ENCODE measurements around the gene DCANP1. TPM values are rescaled to one million over a fixed set of nuclear protein-coding genes. Genes with fewer than 3 reads are reported as not detected.
A peak's percentile ranks its signal among the peaks of the same experiment; 100 is the strongest.

The DCANP1 gene
- total RNA-seq, 4 donors from 2014 or later = not detected

DNA sequence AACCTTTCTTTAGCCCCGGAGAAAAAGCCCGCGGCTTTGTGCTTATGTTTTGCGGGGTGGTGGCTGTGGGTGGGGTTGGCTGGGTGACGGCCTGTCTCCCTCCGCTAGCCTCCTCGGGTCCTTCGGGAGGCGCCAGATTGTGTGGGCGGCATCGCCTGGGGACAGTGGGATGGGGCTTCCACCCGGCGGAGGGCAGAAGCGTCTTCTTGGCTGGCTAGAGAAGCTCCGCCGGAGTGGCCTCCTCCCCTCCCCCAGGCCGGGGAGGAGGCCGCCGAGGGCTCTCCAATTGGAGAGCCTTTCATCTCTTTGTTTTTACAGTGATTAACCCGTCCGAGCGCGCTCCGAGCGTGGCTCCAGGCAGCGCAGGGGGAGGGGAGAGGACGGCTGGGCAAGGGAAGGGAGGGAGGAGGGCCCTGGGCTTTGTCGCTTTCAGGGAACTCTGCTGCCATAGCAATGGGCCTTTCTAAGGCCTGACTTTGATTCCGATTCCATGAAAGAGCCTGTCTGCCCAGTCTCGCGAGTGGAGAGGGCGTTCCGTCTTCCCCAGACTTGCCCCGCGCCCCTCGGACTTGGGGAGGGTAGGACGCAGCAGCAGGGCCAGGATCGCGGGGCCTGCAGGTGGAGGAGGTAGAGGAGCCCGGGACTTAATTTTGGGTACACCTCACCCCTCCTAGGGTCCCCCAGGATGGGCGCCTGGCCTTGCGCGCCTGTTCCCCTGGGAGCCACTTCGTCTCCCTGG is 41.7 kb upstream of the DCANP1 start:
- H3K27me3 ChIP-seq = peaks cover 54 to 59% (median 56%) of the 10 kb centered on the region in 3 donors
- peaks cover 16 to 20% of the 10 kb centered on the region in 2 donors for H3K4me1 ChIP-seq
- intact Hi-C loops (cut with DNase I; ENCODE audit: low total_unique reads) (no loop called here), in situ Hi-C loops (cut with MboI; ENCODE audit: low sequenced_read_pairs in 4 of 4) (no loop called here)
- ATAC-seq (no peak), DNase-seq (no peak)
- no peaks in the 10 kb centered on the region for H3K36me3 ChIP-seq
- H3K4me3 ChIP-seq = peak overlapping the region; percentile 39 to 58 (median 47)
- no peak for TF ChIP-seq POLR2A (IDR thresholded peaks at IDR 0.05)
- TF ChIP-seq, protein P1, sequence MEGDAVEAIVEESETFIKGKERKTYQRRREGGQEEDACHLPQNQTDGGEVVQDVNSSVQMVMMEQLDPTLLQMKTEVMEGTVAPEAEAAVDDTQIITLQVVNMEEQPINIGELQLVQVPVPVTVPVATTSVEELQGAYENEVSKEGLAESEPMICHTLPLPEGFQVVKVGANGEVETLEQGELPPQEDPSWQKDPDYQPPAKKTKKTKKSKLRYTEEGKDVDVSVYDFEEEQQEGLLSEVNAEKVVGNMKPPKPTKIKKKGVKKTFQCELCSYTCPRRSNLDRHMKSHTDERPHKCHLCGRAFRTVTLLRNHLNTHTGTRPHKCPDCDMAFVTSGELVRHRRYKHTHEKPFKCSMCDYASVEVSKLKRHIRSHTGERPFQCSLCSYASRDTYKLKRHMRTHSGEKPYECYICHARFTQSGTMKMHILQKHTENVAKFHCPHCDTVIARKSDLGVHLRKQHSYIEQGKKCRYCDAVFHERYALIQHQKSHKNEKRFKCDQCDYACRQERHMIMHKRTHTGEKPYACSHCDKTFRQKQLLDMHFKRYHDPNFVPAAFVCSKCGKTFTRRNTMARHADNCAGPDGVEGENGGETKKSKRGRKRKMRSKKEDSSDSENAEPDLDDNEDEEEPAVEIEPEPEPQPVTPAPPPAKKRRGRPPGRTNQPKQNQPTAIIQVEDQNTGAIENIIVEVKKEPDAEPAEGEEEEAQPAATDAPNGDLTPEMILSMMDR (IDR thresholded peaks at IDR 0.05 in 4 of 5, conservative IDR thresholded peaks at IDR 0.05 in 1 of 5) = no peak
- H3K27ac ChIP-seq = no peak overlapping the region
- no peaks in the 10 kb centered on the region for H3K9me3 ChIP-seq

DNA sequence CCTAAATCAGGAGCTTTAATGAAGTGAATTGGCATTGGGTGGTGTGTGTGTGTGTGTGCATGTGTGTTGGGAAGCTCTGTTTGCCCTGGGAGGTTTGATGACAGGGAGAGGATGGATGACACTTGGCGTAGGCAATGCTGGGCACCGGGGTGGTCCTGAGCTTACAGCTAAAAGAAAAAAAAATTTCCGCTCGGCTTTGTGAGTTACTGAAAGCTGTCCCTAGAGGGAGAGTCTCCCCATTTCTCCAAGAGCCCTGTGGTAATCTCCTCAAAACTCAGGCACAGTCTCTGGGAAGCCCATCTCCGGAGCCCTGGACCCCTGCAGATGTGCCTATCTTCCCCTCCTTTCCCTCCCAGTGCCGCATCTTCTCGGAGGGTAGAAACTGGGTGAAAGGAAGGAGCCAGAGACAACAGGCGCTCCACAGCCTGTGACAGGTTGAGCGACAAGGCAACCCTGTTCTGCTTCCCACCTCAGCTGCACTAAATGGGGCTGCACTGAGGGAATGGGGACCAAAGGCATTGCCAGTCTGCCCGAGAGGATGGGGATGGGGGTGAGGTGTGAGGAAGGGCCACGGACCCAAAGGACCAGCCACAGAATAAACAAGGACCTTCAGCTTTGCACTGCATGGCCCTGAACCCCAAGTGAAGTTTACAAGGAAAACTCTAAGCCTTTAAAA is 40.8 kb upstream of the DCANP1 start:
- peaks cover 54 to 58% (median 56%) of the 10 kb centered on the region in 3 donors for H3K27me3 ChIP-seq
- no peak for TF ChIP-seq POLR2A (IDR thresholded peaks at IDR 0.05)
- TF ChIP-seq, protein P1 (IDR thresholded peaks at IDR 0.05 in 4 of 5, conservative IDR thresholded peaks at IDR 0.05 in 1 of 5) = no peak
- ATAC-seq (no peak), DNase-seq (no peak)
- intact Hi-C loops (cut with DNase I; ENCODE audit: low total_unique reads) (no loop called here), in situ Hi-C loops (cut with MboI; ENCODE audit: low sequenced_read_pairs in 4 of 4) (no loop called here)
- H3K9me3 ChIP-seq = no peaks in the 10 kb centered on the region
- H3K36me3 ChIP-seq = no peaks in the 10 kb centered on the region
- H3K4me1 ChIP-seq = peaks cover 16 to 20% of the 10 kb centered on the region in 2 donors
- H3K4me3 ChIP-seq = no peak overlapping the region
- no peak overlapping the region for H3K27ac ChIP-seq

- no peak for DNase-seq
Measured at GRCh38 chr5:135487037-135487395, 39.9 kb upstream of the DCANP1 start.

DNA sequence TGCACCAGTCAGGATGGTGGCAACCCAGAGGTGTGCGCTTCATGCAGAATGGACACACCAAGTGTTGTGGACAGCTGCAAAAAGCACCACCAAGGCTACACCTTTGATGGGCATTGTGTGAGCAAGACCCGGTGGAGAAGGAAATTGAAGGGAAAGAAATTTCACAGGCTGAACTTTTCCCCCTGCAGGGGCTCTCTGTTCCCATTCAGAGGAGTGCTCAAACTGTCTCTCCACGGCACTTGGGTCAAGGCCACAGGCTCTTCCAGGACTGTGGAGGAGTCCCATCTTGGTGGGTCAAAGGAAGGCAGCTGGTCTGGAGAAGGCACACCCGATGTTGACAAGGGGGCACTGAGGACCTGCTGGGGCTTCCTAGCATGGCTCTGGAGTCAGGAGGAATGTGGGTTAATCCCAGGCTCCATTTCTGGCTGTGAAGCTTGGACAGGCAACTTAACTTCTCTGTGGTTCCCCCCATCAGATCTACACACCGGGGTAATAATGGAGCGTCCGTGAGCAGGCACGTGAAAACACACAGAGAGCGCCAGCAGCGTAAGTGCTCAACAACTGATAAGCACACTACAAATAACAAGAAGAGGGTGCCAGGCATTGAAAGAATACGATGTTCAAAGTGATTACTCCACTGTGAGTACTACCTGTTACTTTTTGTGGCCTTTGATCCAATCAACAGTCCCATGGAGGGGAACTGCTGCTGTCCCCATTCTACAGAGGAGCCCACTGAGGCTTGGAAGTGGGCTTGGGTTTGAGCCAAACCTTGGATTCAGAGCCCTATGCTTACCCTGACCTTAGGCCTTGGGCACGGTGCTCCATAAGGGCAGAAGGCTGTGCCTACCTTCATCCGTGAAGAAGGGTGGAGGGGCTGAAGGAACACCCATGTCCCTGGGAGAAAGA is 39.2 kb upstream of the DCANP1 start:
- Histone ChIP-seq H3K27me3 (peaks cover 43 to 46% (median 46%) of the 10 kb centered on the region in 3 donors), H3K4me1 (peaks cover 16 to 20% of the 10 kb centered on the region in 2 donors), H3K27ac (no peak overlapping the region), H3K9me3 (no peaks in the 10 kb centered on the region), H3K36me3 (no peaks in the 10 kb centered on the region), H3K4me3 (no peak overlapping the region)
- in situ Hi-C loops (cut with MboI; ENCODE audit: low sequenced_read_pairs in 4 of 4) = no loop called here
- intact Hi-C loops (cut with DNase I; ENCODE audit: low total_unique reads) = no loop called here
- DNase-seq (no peak), ATAC-seq (no peak)
- TF ChIP-seq, protein P1 (IDR thresholded peaks at IDR 0.05 in 4 of 5, conservative IDR thresholded peaks at IDR 0.05 in 1 of 5) = no peak
- TF ChIP-seq POLR2A (IDR thresholded peaks at IDR 0.05) = no peak

More at GRCh38 chr5:135487037-135487395, 39.9 kb upstream of the DCANP1 start:
- Histone ChIP-seq H3K4me3 (no peak overlapping the region), H3K27ac (no peak overlapping the region), H3K36me3 (no peaks in the 10 kb centered on the region), H3K9me3 (no peaks in the 10 kb centered on the region), H3K27me3 (peaks cover 49 to 52% (median 52%) of the 10 kb centered on the region in 3 donors), H3K4me1 (peaks cover 16 to 20% of the 10 kb centered on the region in 2 donors)
- ATAC-seq = no peak
- in situ Hi-C loops (cut with MboI; ENCODE audit: low sequenced_read_pairs in 4 of 4) = no loop called here
- TF ChIP-seq, protein P1 (IDR thresholded peaks at IDR 0.05 in 4 of 5, conservative IDR thresholded peaks at IDR 0.05 in 1 of 5) = no peak
- no peak for TF ChIP-seq POLR2A (IDR thresholded peaks at IDR 0.05)
- intact Hi-C loops (cut with DNase I; ENCODE audit: low total_unique reads) = no loop called here
